Rectal smooth muscle tissue (tissue), 1 donor: ENCODE data around the gene DDX50.
A peak's percentile ranks its signal among the peaks of the same experiment; 100 is the strongest.
"Not testable (repeated sequence)": the region's sequence is repeated elsewhere in the genome, so short reads cannot be mapped to it uniquely, and the experiment has no call there.

ENCODE experiments used
- H3K27ac ChIP-seq: one replicate; pipeline ENCODE4 v1.7.0; 2013; ENCODE audit warnings: low read depth, low read length, inconsistent platforms
- H3K27me3 ChIP-seq: one replicate; pipeline ENCODE4 v1.7.0; 2013; ENCODE audit warnings: low read length; ENCODE audit not compliant: control insufficient read depth, insufficient read depth
- H3K36me3 ChIP-seq: one replicate; pipeline ENCODE4 v1.7.0; 2013; ENCODE audit warnings: low read length; ENCODE audit not compliant: control insufficient read depth, insufficient read depth
- H3K4me1 ChIP-seq: one replicate; pipeline ENCODE4 v1.7.0; 2013; ENCODE audit warnings: low read length; ENCODE audit not compliant: control insufficient read depth, insufficient read depth
- H3K4me3 ChIP-seq: one replicate; pipeline ENCODE4 v1.7.0; 2013; ENCODE audit warnings: low read length
- H3K9ac ChIP-seq: one replicate; pipeline ENCODE4 v1.7.0; 2013; ENCODE audit warnings: low read length

The DDX50 gene

GRCh38 chr10:68973975-68974374 lies 72.9 kb downstream of the DDX50 start:
- H3K36me3 ChIP-seq: peaks cover 40% of the 10 kb centered on the region

GRCh38 chr10:68975936-68976473 lies 74.9 kb downstream of the DDX50 start:
- not testable (repeated sequence) for H3K9ac ChIP-seq, H3K4me1 ChIP-seq, H3K27ac ChIP-seq, H3K4me3 ChIP-seq, H3K27me3 ChIP-seq
- peaks cover 41% of the 10 kb centered on the region for H3K36me3 ChIP-seq

More at GRCh38 chr10:68973975-68974374, 72.9 kb downstream of the DDX50 start:
- Histone ChIP-seq H3K4me1 (no peaks in the 10 kb centered on the region), H3K27ac (no peak overlapping the region), H3K27me3 (no peaks in the 10 kb centered on the region), H3K9ac (no peak overlapping the region), H3K4me3 (no peak overlapping the region)

- H3K27ac ChIP-seq: not testable (repeated sequence)
- peaks cover 22% of the 10 kb centered on the region for H3K36me3 ChIP-seq
Measured at GRCh38 chr10:68979738-68980137, 78.6 kb downstream of the DDX50 start.

GRCh38 chr10:68981074-68981473 lies 80.0 kb downstream of the DDX50 start:
- H3K27me3 ChIP-seq: no peaks in the 10 kb centered on the region
- no peaks in the 10 kb centered on the region for H3K4me1 ChIP-seq
- no peak overlapping the region for H3K27ac ChIP-seq
- H3K36me3 ChIP-seq: peaks cover 18% of the 10 kb centered on the region
- H3K9ac ChIP-seq: no peak overlapping the region
- no peak overlapping the region for H3K4me3 ChIP-seq

More at GRCh38 chr10:68979738-68980137, 78.6 kb downstream of the DDX50 start:
- H3K4me1 ChIP-seq, H3K9ac ChIP-seq, H3K4me3 ChIP-seq, H3K27me3 ChIP-seq: not testable (repeated sequence)

GRCh38 chr10:68982389-68982788 lies 81.3 kb downstream of the DDX50 start:
- H3K27ac ChIP-seq: no peak overlapping the region
- no peak overlapping the region for H3K4me3 ChIP-seq
- H3K27me3 ChIP-seq: no peaks in the 10 kb centered on the region
- H3K9ac ChIP-seq: no peak overlapping the region
- H3K4me1 ChIP-seq: no peaks in the 10 kb centered on the region
- peaks cover 12% of the 10 kb centered on the region for H3K36me3 ChIP-seq

GRCh38 chr10:68987611-68988010 lies 86.5 kb downstream of the DDX50 start:
- Histone ChIP-seq H3K36me3 (no peaks in the 10 kb centered on the region), H3K4me3 (no peak overlapping the region), H3K27ac (no peak overlapping the region), H3K4me1 (peaks cover 12% of the 10 kb centered on the region), H3K27me3 (no peaks in the 10 kb centered on the region), H3K9ac (no peak overlapping the region)

GRCh38 chr10:68988530-68989316 lies 87.6 kb downstream of the DDX50 start, which contains the start of gene KIFBP:
TSS of gene KIFBP (plus strand) at chr10:68988803. CDS start at chr10:68988833, 30 bp downstream.
- Histone ChIP-seq H3K27me3 (no peaks in the 10 kb centered on the region), H3K4me1 (peaks cover 18% of the 10 kb centered on the region), H3K9ac (peak within 1 kb of the TSS; percentile 81), H3K36me3 (no peaks in the 10 kb centered on the region), H3K4me3 (peak within 1 kb of the TSS; percentile 93), H3K27ac (peak within 1 kb of the TSS; percentile 74)

GRCh38 chr10:68989317-68989990 lies 88.3 kb downstream of the DDX50 start:
- H3K36me3 ChIP-seq: no peaks in the 10 kb centered on the region
- H3K9ac ChIP-seq: peak overlapping the region; percentile 81
- peak overlapping the region; percentile 93 for H3K4me3 ChIP-seq
- H3K4me1 ChIP-seq: peaks cover 18% of the 10 kb centered on the region
- peak overlapping the region; percentile 74 for H3K27ac ChIP-seq
- H3K27me3 ChIP-seq: no peaks in the 10 kb centered on the region

- Histone ChIP-seq H3K27ac (peak overlapping the region; percentile 70), H3K4me1 (peaks cover 18% of the 10 kb centered on the region), H3K4me3 (no peak overlapping the region), H3K27me3 (no peaks in the 10 kb centered on the region), H3K36me3 (no peaks in the 10 kb centered on the region), H3K9ac (no peak overlapping the region)
Measured at GRCh38 chr10:68992636-68993440, 91.7 kb downstream of the DDX50 start.
